Effector memory CD4-positive, alpha-beta T cell (primary cell): ENCODE data around the gene CGB1.

Source experiments
- DNase-seq, 3 donors: peaks; one replicate each; pipeline ENCODE4 v3.0.0-alpha.2; 2020
- H3K27ac ChIP-seq: 2 replicates; pipeline ENCODE4 v1.7.0; 2013; ENCODE audit warnings: mild to moderate bottlenecking, low read length, moderate library complexity; ENCODE audit not compliant: insufficient read depth, poor library complexity, severe bottlenecking
- H3K27me3 ChIP-seq: replicated peaks from 2 replicates; pipeline ENCODE4 v1.7.0; 2013; ENCODE audit warnings: mild to moderate bottlenecking, low read length; ENCODE audit not compliant: insufficient read depth, control insufficient read depth, poor library complexity, severe bottlenecking
- H3K36me3 ChIP-seq: 2 replicates; pipeline ENCODE4 v1.7.0; 2013; ENCODE audit warnings: mild to moderate bottlenecking, low read length, moderate library complexity; ENCODE audit not compliant: control insufficient read depth, insufficient read depth
- H3K4me1 ChIP-seq: 2 replicates; pipeline ENCODE4 v1.7.0; 2013; ENCODE audit warnings: low read length, mild to moderate bottlenecking; ENCODE audit not compliant: control insufficient read depth, insufficient read depth, poor library complexity, severe bottlenecking
- H3K4me3 ChIP-seq: 2 replicates; pipeline ENCODE4 v1.7.0; 2013; ENCODE audit warnings: low read length, low read depth, mild to moderate bottlenecking; ENCODE audit not compliant: insufficient read depth, poor library complexity, severe bottlenecking
- H3K9me3 ChIP-seq: 2 replicates; pipeline ENCODE4 v1.7.0; 2013; ENCODE audit warnings: mild to moderate bottlenecking, low read length, moderate library complexity; ENCODE audit not compliant: control insufficient read depth

The CGB1 gene

DNA sequence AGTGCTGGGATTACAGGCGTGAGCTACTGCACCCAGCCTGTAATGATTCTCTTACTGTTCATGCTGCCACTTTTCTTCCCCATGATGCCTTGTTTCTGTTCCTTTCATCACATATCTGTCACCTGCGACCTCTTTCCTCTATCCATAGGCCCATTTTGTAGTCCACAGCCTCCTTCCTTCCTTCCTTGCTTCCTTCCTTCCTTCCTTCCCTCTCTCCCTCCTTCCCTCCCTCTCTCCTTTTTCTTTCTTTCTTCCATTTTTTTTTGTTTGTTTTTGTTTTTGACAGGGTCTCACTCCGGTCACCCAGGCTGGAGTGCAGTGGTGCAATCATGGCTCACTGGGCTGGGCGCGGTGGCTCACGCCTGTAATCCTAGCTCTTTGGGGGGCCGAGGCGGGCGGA lies 47.8 kb downstream of the CGB1 start:
- Histone ChIP-seq H3K9me3 (no peaks in the 10 kb centered on the region), H3K4me3 (no peak overlapping the region), H3K36me3 (peaks cover 5% of the 10 kb centered on the region), H3K27ac (no peak overlapping the region), H3K4me1 (peaks cover 19% of the 10 kb centered on the region), H3K27me3 (no peaks in the 10 kb centered on the region)
- no peak for DNase-seq

DNA sequence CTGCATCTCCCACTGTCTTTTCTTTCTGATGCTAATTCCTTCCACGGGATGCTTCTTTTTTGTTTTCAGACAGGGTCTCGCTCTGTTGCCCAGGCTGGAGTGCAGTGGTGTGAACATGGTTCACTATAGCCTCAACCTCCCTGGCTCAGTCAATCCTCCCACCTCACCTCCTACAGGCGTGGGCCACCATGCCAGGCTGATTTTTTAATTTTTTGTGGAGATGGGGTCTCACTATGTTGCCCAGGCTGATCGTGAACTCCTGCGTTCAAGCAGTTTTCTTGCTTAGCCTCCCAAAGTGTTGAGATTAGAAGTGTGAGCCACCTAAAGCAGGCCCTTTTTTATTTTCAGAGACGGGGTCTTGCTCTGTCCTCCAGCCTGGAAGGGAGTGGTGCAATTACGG lies 48.4 kb downstream of the CGB1 start:
- no peak overlapping the region for H3K27ac ChIP-seq

GRCh38 chr19:48987323-48987722 lies 49.4 kb downstream of the CGB1 start:
- Histone ChIP-seq H3K36me3 (peaks cover 8% of the 10 kb centered on the region), H3K27me3 (no peaks in the 10 kb centered on the region), H3K4me3 (no peak overlapping the region), H3K9me3 (no peaks in the 10 kb centered on the region), H3K4me1 (peaks cover 11% of the 10 kb centered on the region), H3K27ac (no peak overlapping the region)
- no peak for DNase-seq

More for the DNA sequence above, 48.4 kb downstream of the CGB1 start:
- Histone ChIP-seq H3K4me1 (peaks cover 18% of the 10 kb centered on the region), H3K4me3 (no peak overlapping the region), H3K9me3 (no peaks in the 10 kb centered on the region), H3K27me3 (no peaks in the 10 kb centered on the region), H3K36me3 (peaks cover 5% of the 10 kb centered on the region)
- no peak for DNase-seq

GRCh38 chr19:48986211-48986610 lies 50.5 kb downstream of the CGB1 start:
- H3K36me3 ChIP-seq: peaks cover 16% of the 10 kb centered on the region
- no peak overlapping the region for H3K27ac ChIP-seq
- no peak overlapping the region for H3K4me3 ChIP-seq

GRCh38 chr19:48985711-48986110 lies 51.0 kb downstream of the CGB1 start:
- Histone ChIP-seq H3K4me3 (no peak overlapping the region), H3K36me3 (peaks cover 16% of the 10 kb centered on the region), H3K9me3 (no peaks in the 10 kb centered on the region), H3K27me3 (no peaks in the 10 kb centered on the region), H3K27ac (no peak overlapping the region), H3K4me1 (no peaks in the 10 kb centered on the region)
- no peak for DNase-seq

More at GRCh38 chr19:48986211-48986610, 50.5 kb downstream of the CGB1 start:
- Histone ChIP-seq H3K4me1 (no peaks in the 10 kb centered on the region), H3K9me3 (no peaks in the 10 kb centered on the region), H3K27me3 (no peaks in the 10 kb centered on the region)
- DNase-seq: no peak
